ENCODE measurements around the gene SPATS2L. TPM values are rescaled to one million over a fixed set of nuclear protein-coding genes. Genes with fewer than 3 reads are reported as not detected.
A peak's percentile ranks its signal among the peaks of the same experiment; 100 is the strongest.

SPATS2L gene
- total and polyA plus RNA-seq, 8 donors, result 81.2 to 96.7 (median 91.2) TPM

DNA sequence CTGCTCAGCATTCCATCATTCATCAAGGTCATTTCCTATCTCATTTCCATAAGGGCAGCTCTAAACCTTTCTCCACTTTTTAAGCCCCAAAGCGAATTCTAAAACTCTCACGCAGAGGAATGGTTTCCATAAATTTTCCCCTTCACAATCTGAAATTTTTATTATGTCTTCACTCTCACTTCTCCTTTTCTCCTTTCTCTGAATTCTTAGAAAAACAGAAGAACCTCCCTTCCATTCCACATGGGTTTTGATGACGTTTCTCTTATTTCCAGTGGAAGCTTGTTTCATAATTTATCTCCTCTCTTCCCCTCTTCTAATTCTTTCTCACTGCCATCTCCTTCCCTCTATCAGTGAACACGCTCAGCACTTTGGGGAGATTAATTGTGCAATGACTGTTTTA, 97.3 kb downstream of the SPATS2L start:
- Histone ChIP-seq H3K4me3 (no peak overlapping the region), H3K9me3 (no peaks in the 10 kb centered on the region), H3K36me3 (no peaks in the 10 kb centered on the region), H3K27ac (no peak overlapping the region), H3K4me1 (peaks cover 18 to 59% of the 10 kb centered on the region in 2 donors), H3K27me3 (no peaks in the 10 kb centered on the region)
- DNase-seq (no peak), ATAC-seq (no peak)
- intact Hi-C loops (cut with DNase I), result no loop called here
- TF ChIP-seq, protein P1, sequence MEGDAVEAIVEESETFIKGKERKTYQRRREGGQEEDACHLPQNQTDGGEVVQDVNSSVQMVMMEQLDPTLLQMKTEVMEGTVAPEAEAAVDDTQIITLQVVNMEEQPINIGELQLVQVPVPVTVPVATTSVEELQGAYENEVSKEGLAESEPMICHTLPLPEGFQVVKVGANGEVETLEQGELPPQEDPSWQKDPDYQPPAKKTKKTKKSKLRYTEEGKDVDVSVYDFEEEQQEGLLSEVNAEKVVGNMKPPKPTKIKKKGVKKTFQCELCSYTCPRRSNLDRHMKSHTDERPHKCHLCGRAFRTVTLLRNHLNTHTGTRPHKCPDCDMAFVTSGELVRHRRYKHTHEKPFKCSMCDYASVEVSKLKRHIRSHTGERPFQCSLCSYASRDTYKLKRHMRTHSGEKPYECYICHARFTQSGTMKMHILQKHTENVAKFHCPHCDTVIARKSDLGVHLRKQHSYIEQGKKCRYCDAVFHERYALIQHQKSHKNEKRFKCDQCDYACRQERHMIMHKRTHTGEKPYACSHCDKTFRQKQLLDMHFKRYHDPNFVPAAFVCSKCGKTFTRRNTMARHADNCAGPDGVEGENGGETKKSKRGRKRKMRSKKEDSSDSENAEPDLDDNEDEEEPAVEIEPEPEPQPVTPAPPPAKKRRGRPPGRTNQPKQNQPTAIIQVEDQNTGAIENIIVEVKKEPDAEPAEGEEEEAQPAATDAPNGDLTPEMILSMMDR (IDR thresholded peaks at IDR 0.05), result no peak

- DNase-seq, result no peak
- TF ChIP-seq, protein P1 (IDR thresholded peaks at IDR 0.05), result no peak
- H3K36me3 ChIP-seq, result no peaks in the 10 kb centered on the region
- H3K27me3 ChIP-seq, result no peaks in the 10 kb centered on the region
- intact Hi-C loops (cut with DNase I), result no loop called here
- H3K4me3 ChIP-seq, result no peak overlapping the region
- H3K9me3 ChIP-seq, result no peaks in the 10 kb centered on the region
- H3K27ac ChIP-seq, result peak overlapping the region in 1 of 2 donors; percentile 76
- H3K4me1 ChIP-seq, result peaks cover 18 to 58% of the 10 kb centered on the region in 2 donors
- no peak for ATAC-seq
Observed at GRCh38 chr2:200404615-200405014, 98.1 kb downstream of the SPATS2L start.

- intact Hi-C loops (cut with DNase I), result no loop called here
Observed at GRCh38 chr2:200405599-200406298, 99.3 kb downstream of the SPATS2L start.

GRCh38 chr2:200406379-200406778, 99.9 kb downstream of the SPATS2L start:
- peak; percentile 37 for ATAC-seq

More at GRCh38 chr2:200405599-200406298, 99.3 kb downstream of the SPATS2L start:
- Histone ChIP-seq H3K27me3 (no peaks in the 10 kb centered on the region), H3K36me3 (no peaks in the 10 kb centered on the region), H3K4me3 (no peak overlapping the region), H3K9me3 (no peaks in the 10 kb centered on the region), H3K4me1 (peaks cover 18 to 58% of the 10 kb centered on the region in 2 donors), H3K27ac (peak overlapping the region; percentile 65 to 76)
- TF ChIP-seq, protein P1 (IDR thresholded peaks at IDR 0.05), result no peak
- ATAC-seq (peak; percentile 80), DNase-seq (no peak)

More at GRCh38 chr2:200406379-200406778, 99.9 kb downstream of the SPATS2L start:
- intact Hi-C loops (cut with DNase I), result no loop called here
- H3K4me3 ChIP-seq, result no peak overlapping the region
- H3K36me3 ChIP-seq, result no peaks in the 10 kb centered on the region
- TF ChIP-seq, protein P1 (IDR thresholded peaks at IDR 0.05), result no peak
- H3K27ac ChIP-seq, result peak overlapping the region; percentile 65 to 76
- peaks cover 18 to 58% of the 10 kb centered on the region in 2 donors for H3K4me1 ChIP-seq
- no peaks in the 10 kb centered on the region for H3K27me3 ChIP-seq
- DNase-seq, result peak in 1 of 4 donors; percentile 21
- no peaks in the 10 kb centered on the region for H3K9me3 ChIP-seq
